ENCODE results near the gene SLC9A3.
A peak's percentile ranks its signal among the peaks of the same experiment; 100 is the strongest.

SLC9A3 gene

DNA sequence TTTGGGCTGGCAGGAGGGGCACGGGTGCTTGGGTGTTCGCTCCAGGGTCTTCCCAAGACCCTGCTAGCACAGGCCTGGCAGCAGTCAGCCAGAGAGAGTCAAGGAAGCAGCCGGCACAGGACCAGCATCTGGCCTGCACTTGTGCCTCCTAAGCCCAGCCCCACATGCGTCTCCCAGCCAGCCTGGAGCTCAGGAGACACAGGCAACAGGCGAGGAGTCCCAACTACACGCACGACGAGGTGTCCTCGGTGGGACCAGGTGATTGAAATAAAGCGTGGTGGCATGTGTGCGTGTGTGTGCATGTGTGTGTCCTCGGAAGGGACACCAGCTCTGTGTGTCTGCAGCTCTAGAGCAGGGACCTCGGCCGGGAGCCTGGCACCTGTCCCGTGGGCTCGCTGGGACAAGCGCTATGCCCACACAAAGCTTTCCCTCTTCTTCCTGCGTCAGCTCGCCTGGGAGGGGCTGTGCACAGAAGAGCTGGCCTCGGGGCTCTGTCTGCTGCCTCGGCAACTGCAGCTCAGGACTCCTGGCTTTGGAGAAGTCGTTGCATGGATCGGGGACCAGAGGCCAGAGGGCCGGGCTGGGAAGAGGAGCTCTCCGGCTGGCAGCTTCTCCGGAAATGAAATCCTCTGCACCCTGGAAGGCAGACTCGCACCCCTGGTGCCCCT is 14.7 kb upstream of the SLC9A3 start:
- DNase-seq (ENCODE audit: low spot score): no peak

DNA sequence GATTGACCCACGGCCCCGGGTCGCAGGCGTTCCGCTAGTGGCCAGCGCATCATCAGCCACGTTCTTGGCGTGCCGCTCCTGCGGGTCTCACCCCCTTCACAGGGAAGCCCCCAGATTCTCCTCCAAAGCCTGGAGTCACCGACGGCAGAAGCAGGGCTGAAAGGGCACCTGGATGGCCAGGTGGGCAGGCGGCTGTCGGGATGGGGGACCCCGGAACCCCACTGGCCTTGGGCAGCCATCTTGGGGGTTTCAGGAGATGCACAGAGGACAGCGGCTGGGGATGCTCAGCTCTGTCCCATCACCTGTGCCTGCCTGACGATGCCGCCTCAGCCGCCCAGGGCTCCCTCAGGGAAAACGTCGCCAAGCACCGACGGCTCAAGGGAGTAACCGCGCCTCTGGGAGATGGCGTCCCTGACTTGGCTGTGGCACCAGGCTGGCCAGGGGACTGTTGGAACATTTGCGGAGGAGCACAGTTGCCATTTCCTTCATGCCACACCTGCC is 14.1 kb upstream of the SLC9A3 start:
- DNase-seq (ENCODE audit: low spot score): no peak

GRCh38 chr5:537621-538071 is 13.4 kb upstream of the SLC9A3 start:
- no peak for DNase-seq (ENCODE audit: low spot score)

- no peak for DNase-seq (ENCODE audit: low spot score)
Observed at GRCh38 chr5:537098-537497, 12.8 kb upstream of the SLC9A3 start.

GRCh38 chr5:535846-536698 is 11.8 kb upstream of the SLC9A3 start:
- no peak for DNase-seq (ENCODE audit: low spot score)

DNA sequence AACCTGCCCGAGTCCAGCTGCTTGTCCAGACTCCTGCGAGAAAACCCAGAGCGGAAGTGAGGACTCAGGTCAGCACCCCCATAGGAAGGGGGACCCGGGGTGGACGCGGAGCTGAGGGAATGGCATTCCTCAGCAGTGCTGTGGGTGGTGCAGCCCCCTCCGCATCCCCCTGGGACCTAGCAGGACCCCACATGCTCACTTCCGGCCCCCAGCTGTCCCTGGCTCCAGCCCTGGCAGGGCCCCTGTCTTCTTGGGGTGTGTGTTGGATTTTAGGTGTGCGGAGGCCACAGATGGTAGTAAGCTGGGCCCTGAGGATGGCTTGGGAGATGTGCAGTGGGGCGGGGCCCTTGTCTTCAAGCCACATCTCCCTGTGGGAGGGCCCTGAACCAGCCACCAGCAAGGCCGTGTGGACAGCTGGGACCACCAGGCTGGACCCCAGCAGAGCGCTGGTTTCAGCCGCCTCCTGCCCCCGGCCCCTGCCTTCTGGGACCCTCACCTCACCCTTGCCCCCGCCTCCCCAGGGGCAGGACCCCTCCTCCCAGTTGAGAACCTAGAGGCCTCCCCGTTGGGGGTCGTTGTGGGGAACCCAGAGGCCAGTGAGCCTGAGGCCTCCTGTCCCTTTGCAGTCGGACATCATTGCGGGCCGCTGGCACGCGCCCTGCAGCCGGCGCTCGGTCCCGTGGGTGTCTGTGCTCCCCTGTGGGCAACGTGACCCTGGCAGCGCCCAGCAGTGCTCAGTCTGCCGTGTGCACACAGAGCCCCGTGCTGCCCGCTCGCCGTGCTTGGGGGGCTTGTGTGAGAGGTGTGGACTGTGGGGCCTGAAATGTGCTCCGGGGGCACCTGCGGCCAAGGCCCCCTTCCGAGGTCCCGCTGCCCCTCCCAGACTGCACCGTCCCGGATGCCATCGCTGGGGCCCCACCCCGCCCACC is 10.8 kb upstream of the SLC9A3 start:
- no peak for DNase-seq (ENCODE audit: low spot score)

DNA sequence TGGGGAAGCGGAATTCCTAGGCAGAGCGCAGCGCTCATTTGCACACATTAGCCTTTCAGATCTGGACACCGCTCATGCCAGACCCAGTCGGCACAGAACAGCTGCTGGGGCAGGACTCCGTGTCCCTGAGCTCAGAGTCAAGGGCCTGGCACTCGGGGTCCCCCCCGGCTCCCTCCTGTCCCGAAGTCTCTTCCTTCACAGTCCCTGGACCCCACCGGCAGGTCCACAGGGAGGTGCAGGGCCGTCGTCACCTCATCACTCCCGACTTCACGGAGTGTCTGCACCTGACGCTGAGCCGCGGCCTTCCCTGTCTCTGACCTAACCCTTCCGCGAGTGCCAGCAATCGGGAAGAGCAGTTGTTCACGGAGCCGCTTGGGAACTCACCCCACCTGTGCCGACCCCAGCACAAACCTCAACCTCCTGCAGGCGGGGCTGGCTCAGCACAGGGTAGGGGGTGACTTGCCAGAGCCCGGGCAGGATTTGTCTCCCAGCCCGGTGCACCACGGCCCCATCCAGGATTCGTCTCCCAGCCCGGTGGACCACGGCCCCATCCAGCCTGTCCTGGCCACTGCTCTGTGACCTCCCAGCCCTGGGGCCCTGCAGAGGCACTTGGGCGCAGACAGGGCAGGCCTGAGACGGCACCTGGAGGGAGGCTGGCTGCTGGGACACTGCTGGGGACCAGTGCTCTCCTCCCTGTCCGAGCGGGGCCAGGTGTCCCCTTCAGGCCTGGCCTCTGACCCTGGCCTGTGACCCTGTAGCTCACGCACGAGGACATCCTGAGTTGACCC is 9.9 kb upstream of the SLC9A3 start:
- DNase-seq (ENCODE audit: low spot score): no peak

GRCh38 chr5:533243-533954 is 9.2 kb upstream of the SLC9A3 start:
- DNase-seq (ENCODE audit: low spot score): no peak

DNA sequence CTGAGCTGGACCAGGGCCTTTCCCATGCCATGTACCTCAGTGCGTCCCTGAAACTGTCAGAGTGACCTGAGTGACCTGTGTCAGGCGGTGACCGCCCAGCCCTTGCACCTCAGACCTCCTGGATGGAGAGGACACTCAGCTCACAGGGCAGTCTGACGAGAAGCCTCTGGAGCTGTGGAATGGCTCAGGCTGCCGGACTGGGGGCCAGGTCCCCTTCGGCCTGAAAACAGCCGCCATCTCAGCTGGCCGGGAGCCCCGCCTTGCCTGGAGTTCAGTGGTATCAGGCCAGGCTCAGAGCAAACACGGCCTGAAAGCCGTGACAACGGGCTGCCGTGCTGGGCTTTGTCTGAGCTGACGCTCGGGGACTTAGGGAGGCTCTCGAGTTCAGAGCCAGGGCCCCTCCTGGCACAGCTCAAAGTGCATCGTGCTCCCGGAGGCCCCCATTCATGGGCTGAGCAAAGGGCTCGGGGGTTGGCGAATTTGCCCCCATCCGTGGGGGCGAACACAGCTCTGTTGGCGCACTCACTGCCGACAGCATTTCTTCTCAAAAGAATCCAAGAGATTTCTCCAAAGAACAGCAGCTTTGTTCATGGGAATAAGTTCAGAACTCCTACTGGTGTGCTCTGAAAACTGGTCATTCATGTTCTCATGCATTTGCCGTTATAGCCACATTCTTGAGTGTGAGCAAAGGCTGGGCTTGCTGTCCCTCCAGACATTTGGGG is 8.4 kb upstream of the SLC9A3 start:
- no peak for DNase-seq (ENCODE audit: low spot score)

GRCh38 chr5:531749-532315 is 7.6 kb upstream of the SLC9A3 start:
- DNase-seq (ENCODE audit: low spot score): no peak

DNA sequence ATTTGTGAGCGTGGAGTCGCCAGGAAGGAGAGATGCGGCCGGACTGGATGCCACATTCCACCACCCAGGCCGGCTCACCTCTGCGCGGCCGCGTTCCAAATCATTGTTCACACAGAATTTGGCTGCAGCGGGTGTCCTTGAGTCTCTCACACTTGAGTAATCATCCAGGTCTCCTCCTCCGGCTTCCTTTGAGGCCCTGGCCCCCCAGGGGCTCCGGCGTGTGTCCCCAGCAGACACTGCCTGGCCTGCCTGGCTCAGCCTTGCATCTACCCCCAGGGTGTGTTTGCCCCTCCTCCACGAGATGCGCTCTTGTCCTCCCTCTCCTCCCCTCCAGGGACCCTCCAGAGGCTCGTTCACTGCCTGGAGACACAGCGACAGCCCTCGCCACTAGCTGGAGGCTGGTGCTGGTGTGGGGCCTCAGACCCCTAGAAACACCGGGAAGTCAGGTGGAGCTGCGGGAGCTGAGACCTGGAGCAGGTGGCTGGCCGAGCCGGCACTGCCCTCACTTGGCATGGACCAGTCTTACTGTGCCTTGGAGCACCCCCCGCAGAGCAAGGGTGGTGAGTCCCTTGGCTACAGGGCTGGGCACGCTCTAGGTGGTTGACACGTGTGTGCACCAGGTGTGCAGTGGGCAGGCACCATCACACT is 7.0 kb upstream of the SLC9A3 start:
- no peak for DNase-seq (ENCODE audit: low spot score)

GRCh38 chr5:530001-530955 is 6.0 kb upstream of the SLC9A3 start:
- peak; percentile 56 for DNase-seq (ENCODE audit: low spot score)

GRCh38 chr5:528629-529511 is 4.6 kb upstream of the SLC9A3 start:
- no peak for DNase-seq (ENCODE audit: low spot score)

DNA sequence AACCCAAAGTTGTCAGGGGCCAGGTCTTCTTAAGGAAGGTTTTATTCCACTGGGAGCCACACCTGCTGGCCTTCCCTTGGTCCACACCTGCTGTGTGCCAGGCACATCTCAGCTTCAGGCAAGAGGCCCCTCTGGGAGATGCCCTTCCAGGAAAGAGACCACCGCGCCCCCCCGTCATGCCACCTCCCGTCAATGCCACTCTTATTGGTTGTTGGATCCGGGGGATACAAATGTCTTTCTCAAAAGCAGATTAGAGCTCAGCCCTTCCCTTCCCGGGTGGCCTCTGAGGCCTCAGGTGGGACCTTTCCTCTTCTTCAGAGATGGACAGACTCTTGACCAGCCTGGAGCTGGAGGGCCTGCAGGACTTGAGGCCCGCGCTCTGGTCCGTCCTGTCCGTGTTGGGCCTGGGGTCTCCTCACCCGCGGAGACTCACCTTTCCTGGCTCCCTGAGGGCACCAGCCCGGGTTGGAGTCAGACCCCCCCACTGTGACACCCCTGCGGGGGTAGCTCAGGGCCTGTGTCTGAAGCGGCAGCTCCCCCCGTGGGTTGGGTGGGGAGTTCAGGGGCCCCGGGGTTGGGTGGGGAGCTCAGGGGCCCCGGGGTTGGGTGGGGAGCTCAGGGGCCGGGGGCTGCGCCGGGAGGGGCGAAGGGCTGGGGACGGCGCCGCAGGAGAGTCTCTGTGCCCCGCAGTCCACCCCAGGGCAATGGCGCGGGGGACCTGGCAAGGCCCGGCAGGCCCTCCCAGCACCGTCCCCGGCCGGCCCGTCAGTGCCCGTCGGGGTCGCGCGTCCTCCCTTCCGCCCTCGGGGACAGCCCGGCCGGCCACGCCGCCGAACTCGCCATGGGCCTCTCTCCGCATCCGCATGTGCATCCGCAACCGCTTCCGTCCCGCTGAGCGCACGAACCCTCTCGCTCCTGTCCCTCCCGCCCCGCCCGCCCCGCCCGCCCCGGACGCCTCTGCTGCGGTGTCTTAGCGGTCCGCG is 3.7 kb upstream of the SLC9A3 start:
- no peak for DNase-seq (ENCODE audit: low spot score)

GRCh38 chr5:526456-527088 is 2.3 kb upstream of the SLC9A3 start:
- no peak for DNase-seq (ENCODE audit: low spot score)

All from NAMALWA (cell line).